MM.1S (cell line): ENCODE results near the gene GSC2.

ENCODE experiments used
- EZH2phosphoT487 ChIP-seq: fragments of 300-600 bp; sonication (generic); IDR thresholded peaks from 2 replicates; pipeline ENCODE4 v1.6.1; 2018; ENCODE audit warnings: antibody characterized with exemption, low read length
- TF ChIP-seq, protein P1 (sequence below): fragments of 300-600 bp; sonication (generic); IDR thresholded peaks from 2 replicates; pipeline ENCODE4 v1.5.1; 2016; ENCODE audit warnings: antibody characterized with exemption, low read length, mixed read lengths

DNA sequence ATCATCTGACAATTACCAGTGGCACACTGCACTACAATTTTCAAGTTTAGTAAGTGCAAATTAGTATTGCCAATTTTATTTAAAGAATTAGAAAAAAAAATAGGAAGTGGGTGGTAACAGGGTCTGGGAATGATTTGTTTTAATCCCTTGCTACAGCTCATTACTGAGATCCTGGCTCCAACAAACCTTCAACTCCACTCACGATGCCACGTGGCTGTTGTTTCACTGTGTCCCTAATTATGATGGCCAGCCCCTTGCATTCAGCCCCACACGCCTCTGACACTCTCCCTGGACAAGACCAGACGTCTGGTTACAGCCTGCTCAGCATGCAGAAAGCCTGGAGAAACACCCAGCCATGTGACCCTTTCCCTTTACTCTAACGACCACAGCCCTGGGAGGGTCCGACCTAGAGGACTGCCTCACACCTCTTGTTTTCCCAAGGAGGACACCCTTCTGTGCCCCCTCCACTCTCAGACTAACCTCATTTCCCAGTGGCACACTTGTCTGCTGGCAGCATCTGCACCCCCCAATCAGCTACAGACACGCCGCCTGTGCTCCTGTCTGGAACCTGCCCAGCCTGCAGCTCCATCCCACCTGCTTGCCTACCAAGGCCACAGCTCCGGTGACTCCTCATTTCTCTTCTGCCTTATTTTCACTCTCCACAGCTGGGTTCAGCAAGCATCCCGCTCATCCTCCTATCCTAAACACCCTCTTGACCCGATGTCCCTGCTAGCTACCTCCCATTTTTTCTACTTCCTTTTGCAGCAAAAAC is 46.9 kb upstream of the GSC2 start:
- TF ChIP-seq, protein P1, sequence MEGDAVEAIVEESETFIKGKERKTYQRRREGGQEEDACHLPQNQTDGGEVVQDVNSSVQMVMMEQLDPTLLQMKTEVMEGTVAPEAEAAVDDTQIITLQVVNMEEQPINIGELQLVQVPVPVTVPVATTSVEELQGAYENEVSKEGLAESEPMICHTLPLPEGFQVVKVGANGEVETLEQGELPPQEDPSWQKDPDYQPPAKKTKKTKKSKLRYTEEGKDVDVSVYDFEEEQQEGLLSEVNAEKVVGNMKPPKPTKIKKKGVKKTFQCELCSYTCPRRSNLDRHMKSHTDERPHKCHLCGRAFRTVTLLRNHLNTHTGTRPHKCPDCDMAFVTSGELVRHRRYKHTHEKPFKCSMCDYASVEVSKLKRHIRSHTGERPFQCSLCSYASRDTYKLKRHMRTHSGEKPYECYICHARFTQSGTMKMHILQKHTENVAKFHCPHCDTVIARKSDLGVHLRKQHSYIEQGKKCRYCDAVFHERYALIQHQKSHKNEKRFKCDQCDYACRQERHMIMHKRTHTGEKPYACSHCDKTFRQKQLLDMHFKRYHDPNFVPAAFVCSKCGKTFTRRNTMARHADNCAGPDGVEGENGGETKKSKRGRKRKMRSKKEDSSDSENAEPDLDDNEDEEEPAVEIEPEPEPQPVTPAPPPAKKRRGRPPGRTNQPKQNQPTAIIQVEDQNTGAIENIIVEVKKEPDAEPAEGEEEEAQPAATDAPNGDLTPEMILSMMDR = no peak
- no peak for TF ChIP-seq EZH2phosphoT487
